Cardiac fibroblast (primary cell): ENCODE results near the gene ZBTB17.
A peak's percentile ranks its signal among the peaks of the same experiment; 100 is the strongest.

Source experiments
- DNase-seq, 2 donors: peaks; one replicate each; pipeline versions ENCODE4 v3.0.0 to v3.0.0-alpha.2; 2010; ENCODE audit warnings: low read depth in 2 of 2
- H3K4me3 ChIP-seq, 2 donors: replicated peaks in 1 of 2; 1 replicate in 1 of 2; 2 replicates in 1 of 2; pipeline ENCODE4 v1.5.1; 2011; ENCODE audit warnings: low read depth in 2 of 2, low read length in 2 of 2, mild to moderate bottlenecking in 2 of 2, moderate library complexity in 1 of 2
- TF ChIP-seq, protein P1 (sequence below): IDR thresholded peaks from one replicate; pipeline ENCODE4 v1.5.1; 2011; ENCODE audit warnings: low read depth, mild to moderate bottlenecking, low read length, inconsistent platforms

ZBTB17 gene

DNA sequence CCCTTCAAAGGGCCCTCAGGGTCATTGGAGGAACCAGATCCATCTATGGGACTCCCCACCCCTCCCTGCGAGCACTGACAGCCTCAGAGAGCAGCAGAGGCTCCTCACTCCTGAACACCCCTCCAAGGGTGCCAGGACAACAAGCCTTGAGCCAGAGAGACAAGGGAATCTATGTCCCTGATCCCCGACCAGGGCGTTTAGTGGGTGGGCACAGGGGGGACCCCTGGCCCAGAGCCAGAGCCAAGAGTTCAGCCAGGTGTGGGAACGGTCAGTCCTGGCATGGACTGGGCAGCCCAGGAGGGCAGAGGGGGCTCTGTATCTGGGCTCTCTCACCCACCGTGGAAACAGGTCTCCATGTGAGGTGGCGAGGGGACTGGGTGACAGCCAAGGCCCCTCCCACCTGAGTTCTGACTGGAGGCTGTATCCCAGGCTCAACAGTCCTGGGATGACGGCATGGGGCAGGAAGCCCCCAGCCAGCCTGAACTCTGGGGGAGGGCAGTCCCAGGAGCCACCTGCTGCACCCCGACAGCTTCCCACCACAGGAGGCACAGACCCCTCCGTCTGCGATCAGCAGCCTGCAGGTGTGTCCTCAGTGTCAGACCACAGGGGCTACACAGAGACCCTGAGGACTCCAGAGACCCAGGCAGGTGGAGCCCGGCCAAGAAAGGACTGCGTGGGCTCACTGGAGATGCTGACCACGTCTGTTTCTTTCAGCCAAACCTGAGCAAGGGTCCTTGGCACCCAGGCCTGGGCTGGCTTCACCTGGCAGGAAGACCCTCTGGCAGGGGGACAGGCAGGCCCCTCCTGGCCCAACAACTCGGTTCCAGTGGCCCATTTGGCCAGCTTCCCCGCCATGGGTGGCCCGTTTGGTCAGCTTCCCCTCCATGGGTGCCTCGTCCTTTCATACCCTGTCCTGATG lies 16.9 kb upstream of the ZBTB17 start:
- TF ChIP-seq, protein P1, sequence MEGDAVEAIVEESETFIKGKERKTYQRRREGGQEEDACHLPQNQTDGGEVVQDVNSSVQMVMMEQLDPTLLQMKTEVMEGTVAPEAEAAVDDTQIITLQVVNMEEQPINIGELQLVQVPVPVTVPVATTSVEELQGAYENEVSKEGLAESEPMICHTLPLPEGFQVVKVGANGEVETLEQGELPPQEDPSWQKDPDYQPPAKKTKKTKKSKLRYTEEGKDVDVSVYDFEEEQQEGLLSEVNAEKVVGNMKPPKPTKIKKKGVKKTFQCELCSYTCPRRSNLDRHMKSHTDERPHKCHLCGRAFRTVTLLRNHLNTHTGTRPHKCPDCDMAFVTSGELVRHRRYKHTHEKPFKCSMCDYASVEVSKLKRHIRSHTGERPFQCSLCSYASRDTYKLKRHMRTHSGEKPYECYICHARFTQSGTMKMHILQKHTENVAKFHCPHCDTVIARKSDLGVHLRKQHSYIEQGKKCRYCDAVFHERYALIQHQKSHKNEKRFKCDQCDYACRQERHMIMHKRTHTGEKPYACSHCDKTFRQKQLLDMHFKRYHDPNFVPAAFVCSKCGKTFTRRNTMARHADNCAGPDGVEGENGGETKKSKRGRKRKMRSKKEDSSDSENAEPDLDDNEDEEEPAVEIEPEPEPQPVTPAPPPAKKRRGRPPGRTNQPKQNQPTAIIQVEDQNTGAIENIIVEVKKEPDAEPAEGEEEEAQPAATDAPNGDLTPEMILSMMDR, result no peak
- no peak overlapping the region for H3K4me3 ChIP-seq

DNA sequence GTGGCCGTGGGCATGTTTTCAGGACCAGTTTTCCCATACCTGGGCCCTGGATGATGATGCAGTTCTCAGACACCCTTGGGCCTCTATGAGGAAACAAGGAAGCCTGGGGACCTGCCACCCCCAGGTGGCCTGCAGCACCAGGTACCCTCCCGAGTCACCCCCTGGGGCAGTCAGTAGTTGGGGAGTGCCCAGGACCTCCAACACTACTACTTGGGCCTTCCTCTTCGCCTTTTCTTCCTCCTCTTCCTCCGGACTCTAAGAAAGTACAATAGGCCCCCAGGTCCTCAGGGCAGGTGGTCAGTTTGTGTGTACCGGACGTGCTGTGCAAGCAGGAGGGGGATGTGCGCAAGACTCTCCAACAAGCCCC lies 16.3 kb upstream of the ZBTB17 start:
- no peak for DNase-seq
- TF ChIP-seq, protein P1, result no peak
- H3K4me3 ChIP-seq, result no peak overlapping the region

More for the DNA sequence above, 16.9 kb upstream of the ZBTB17 start:
- no peak for DNase-seq

DNA sequence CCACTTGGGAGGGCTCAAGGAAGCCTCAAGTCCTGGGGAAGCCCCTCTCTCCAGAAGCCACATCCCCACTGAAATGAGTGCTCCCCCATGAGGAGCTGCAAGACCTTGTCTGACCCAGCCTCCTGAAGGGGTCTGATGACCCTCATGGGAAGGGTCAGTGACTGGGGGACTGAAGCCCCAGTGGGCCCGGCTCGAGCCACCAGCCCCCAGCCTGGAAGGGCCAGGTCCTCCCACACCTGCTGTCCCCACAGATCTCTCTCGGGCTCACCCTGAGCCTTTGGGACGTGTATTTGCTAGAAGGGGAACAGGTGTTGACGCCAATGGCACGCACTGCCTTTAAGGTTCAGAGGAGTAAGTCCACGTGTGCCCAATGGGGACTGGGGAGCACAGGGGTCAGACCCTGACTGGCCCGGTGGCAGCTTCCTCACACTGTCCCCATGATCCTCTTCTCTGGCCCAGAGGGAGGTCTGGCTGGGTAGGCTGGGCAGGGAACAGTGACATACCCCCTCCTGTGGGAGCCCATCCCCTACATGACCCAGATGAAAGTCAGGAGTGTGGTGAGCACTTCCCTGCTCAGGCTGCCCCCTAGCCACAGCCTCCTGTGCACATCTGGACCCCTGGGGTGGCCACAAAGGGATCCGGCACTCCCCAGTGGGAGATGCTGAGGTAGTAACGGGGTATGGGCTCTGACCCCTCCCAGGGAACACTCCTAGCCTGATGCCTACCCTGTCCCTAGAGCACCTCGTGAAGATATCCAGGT lies 15.7 kb upstream of the ZBTB17 start:
- no peak overlapping the region for H3K4me3 ChIP-seq
- DNase-seq, result no peak
- TF ChIP-seq, protein P1, result no peak

DNA sequence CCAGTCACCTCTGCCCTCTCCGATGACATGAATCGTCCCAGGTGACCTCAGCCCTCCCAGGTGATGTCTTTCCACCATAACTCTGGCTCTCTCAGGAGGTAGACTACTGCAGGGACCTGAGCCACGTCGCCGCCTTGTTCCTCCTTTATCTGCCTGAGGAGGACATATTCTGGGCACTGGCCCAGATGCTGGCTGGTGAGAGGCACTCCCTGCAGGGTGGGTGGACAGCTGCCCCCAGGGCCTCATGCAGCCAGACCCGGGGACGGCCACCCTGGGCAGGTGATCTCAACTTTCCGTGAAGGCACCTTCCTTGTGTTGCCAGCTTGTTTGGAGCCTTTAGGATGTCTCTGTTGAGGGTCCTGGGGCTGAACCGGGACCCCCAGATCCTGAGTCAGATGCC lies 13.9 kb upstream of the ZBTB17 start:
- no peak overlapping the region for H3K4me3 ChIP-seq
- TF ChIP-seq, protein P1, result no peak
- DNase-seq, result no peak

DNA sequence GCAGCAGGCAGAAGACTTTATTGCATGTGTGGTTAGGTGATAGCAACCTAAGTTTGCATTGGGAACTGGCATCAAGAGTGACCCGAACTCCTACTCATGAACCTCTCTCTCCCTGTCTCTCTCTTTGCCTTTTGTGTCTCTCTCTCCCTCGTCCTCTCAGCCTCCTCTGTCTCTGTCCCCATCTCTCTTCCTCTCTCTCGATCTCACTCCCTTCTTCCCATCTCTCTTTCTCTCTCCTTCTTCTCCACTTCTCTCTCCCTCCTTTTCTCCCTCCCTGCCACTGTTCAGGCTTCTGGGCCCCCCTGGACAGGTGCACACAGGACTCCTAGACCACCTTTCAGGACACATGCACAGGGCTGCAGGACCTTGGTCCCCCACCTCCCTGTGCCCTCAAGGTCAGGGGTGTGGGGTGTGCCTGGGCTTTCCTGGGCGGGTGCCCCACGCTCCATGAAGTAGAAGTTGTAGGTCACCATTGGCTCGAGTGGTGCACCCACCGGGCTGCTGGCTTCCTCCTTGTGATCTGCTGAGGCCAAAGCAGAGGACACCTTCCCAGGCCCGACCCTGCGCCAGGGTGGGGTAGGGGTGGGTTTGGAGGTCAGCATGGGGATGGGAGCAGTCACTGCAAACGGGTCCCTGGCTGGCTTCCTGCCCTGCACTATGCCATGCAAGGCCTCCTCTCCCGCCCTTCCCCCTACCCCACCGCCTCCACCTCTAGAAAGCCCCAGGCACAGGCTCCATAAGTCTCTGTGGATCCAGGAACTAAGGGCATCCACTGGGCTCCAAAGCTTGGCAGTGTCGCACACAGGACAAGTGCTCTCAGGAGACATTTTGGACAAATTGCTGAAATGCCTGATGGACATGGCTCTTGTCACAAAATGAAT lies 13.2 kb upstream of the ZBTB17 start:
- DNase-seq, result no peak
- TF ChIP-seq, protein P1, result no peak
- no peak overlapping the region for H3K4me3 ChIP-seq

DNA sequence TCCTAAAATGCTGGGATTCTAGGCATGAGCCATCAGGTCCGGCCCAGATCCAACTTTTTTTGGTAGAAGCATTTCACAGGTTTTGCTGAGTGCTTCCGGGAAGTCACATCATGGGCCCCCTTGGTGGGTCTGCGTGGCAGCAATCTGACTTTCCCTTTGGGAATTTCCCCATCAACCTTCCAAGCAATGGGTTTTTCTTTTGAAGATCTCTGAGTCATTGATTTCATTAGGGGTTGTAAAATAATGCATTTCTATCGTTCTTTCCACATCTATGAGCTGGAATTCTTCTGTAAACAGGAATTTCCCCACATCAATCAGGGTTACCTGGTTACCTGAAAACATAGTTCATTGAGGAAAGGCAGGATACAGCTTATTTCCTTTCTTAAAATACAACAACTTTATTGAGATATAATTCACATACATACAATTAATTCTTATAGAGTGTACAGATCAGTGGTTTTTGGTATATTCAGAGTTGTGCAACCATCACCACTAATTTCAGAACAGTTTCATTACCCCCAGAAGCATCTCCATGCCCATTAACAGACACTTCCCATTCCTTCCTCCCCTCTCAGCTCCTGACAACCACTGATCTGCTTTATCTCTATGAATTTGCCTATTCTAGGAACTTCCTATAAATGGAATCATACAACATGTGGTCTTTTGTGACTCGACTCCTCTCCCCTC lies 9.9 kb upstream of the ZBTB17 start:
- TF ChIP-seq, protein P1, result no peak

More for the DNA sequence above, 9.9 kb upstream of the ZBTB17 start:
- no peak overlapping the region for H3K4me3 ChIP-seq
- peak in 1 of 2 donors; percentile 44 for DNase-seq
